CMK (cell line): ENCODE data around the gene KIF5A.
"Not testable (repeated sequence)": the region's sequence is repeated elsewhere in the genome, so short reads cannot be mapped to it uniquely, and the experiment has no call there.

Source experiments
- DNase-seq: peaks from one replicate; pipeline ENCODE4 v3.0.0-alpha.2; 2010; ENCODE audit warnings: low read depth

The KIF5A gene

DNA sequence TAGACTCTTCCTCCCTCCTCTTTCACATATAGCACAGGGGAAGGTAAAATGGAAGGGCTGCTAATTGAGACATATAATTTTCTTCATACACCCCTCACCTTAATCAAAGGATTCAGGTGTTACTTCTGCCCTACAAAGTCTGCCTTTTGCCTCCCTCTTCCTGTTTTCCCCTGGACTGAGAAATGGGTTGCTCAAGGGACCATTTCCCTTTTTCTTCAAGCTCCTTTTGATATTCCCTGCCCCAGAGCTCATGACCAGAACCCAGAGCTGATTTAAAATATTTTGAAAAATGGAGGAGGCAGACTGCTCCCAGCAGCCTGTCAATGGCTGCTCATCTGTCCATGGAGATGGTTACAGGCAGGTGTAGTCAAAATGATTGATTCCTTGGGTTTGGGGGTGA is 34.8 kb downstream of the KIF5A start:
- no peak for DNase-seq

DNA sequence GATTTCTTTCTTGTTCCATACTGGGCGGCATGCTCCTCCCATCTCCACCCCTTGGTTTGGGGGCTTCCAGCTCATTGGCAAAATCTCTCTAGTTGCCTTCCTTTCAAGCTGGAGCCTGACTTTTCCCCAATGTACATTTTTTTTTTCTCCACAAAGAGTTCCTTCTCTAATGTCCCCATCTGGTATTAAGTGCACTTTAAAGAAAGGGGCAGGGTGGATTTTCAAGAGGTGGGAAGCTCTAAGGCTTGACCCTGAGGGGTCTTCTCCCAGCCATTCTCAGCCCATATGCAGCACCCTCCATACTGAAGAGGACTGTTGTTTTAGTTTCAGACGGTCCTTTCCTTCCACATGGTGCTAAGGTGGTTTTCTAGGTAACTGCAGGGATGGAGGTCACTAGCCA is 35.3 kb downstream of the KIF5A start:
- no peak for DNase-seq

DNA sequence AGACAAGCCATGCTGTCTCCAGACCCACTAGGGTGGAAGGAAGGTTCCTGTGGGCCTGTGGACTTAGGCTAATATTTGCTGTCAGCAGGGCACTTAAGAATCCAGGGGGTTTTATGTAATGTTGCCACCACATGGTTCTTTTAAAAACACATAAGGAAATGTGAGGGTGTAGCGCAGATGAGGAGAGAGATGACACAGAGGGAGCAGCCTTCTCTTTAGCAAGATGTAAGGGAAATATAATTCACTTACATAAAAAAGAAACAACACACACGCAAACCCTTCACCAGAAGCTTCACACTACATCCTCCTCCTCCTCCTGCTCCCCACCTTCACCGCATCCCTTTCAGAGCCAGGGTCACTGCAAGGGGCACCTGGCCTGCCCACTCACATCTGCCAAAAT is 36.3 kb downstream of the KIF5A start:
- no peak for DNase-seq

DNA sequence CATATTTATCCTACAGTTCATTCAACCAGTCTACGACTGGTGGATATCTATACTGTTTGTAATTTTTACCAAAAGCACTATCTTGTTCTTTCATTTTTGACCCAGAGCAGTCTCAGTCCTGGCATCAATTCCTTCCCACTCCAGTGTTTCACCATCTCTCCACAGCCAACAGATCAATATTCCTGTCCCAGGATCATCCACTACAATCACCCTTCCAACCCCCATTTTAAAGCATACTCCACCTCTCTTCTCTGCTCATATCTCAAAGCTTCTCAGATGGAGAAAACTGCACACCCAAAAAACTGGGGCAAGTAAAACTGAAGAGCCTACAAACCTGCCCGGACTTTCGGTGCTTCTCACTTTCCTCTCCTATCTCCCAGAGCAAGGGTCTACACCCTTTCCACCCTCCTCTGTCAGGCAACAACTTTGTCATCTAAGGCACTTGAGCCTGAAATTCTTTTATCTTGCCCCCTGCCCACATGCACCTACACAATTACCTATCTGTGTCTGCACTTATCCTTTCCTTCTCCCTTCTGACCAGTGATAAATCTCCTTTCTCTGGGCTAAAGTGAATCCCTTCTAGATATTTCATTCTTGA is 37.1 kb downstream of the KIF5A start:
- no peak for DNase-seq

DNA sequence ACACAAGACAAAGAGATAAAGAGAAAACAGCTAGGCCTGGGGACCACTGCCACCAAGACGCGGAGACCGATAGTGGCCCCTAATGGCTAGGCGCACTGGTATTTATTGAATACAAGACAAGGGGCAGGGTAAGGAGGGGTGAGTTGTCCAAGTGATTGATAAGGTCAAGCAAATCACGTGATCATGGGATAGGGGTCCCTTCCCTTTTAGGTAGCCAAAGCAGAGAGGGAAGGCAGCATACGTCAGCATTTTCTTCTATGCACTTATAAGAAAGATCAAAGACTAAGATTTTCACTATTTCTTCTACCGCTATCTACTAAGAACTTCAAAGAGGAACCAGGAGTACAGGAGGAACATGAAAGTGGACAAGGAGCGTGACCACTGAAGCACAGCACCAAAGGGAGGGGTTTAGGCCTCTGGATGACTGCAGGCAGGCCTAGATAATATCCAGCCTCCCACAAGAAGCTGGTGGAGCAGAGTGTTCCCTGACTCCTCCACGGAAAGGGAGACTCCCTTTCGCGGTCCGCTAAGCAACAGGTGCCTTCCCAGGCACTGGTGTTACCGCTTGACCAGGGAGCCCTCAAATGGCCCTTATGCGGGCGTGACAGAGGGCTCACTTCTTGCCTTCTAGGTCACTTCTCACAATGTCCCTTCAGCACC is 39.2 kb downstream of the KIF5A start:
- not testable (repeated sequence) for DNase-seq

DNA sequence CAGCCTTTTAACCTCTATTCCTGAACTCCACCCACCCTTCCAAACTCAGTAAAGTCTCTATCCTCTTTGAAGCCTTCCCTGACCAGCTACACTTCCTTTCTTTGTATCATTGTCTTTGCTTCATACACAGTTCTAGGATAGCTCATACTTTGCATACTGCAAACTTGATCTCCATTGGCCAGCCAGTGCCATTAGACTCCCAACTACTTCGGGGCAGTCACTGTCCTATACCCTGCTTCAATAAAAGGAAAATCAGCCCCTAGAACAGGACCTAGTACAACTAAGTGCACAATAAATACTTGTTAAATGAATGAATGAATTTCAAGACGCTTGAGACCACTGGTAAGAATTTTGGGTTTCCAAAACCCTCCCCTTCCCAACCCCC is 40.6 kb downstream of the KIF5A start:
- DNase-seq: no peak

DNA sequence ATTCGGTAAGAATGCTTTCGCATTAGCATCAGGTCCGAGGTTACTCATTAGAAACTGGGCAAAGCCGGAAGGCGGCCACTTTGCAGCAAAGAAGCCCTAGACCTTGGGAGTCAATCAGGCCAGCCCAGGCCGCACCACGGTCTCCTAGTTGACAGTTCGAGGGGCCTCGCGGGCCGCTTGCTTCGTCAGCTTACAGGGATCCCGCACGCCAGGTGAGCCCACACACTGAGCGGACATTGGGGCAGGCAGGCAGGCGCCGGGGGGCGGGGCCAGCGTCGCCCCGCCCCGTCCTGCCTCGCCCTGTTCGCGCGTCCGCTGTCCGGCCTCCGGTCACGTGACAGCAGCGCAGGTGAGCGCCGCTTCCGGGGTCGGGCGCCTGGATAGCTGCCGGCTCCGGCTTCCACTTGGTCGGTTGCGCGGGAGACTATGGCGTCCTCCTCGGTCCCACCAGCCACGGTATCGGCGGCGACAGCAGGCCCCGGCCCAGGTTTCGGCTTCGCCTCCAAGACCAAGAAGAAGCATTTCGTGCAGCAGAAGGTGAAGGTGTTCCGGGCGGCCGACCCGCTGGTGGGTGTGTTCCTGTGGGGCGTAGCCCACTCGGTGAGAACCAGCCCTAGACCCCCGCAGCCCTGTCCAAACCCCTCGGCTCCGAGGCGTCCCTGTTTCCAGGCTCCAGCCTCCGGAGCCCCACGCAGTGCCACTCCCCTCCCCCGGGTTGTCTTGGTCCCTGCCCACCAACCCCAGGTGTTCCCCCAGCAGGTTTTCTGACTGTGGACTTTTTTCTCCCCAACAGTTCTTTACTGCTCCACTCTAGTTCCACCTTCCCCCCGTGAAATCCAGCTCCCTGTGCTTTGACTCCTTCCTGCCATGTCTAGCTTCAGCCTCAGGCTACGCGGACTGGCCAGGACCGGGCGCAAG is 41.3 kb downstream of the KIF5A start, which contains the start of gene PIP4K2C:
TSS of gene PIP4K2C (plus strand) at position 329 of the 918 bp plus-strand sequence. CDS start at position 427, 98 bp downstream.
- peak; percentile 60 for DNase-seq

DNA sequence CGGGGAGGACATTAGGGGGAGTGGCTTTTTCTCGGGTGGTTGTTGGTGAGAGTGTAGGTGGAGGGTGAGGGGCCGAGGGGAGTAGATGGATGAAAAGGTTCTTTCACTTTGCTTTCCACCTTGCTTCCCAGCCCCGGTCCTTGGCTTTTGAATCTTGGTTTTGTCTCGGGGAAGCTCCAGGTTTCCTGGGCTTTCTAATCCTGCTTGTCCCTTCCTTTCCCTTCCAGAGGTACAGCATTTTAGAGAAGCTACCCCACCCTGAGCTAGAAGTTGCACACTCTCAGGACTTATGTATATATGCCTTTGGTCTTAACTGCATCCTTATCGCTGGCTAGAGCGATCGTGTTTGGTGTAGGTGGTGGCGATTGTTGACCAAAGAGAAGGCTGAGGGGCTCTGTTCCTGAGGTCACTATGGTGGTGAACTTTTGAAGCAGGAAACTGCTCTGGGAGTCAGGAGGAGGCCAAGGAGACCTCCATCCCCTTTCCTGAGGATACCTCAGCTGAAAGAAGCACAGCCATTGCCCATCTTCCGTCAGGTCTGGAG is 42.0 kb downstream of the KIF5A start:
- no peak for DNase-seq

DNA sequence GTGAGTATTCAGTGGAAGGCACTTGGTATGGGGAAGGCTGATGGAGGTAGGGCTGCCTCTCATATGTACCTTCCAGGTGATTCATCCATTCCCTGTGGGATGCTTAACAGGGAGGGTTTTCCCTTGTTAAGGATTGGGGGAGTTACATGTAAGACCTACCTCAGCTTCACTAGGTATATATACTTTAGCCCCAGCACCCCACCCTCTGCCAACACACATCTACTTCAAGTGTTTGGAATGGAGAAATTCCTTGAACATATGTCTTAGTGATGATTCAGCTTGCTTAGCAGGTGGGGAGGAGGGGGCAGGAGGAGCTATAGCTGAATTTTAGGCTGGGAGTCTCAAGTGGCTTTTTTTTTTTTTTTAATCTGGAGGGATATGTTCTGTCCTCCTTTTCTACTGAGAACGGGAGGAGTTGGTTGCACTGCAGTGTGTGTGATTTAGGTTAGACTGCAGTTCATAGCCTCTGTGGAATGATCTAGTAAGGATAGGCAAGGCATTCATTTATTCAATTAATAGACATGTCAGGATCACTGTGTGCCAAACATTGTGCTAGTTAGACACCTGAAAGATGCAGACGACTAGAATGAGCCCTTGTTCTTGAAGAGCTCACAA is 42.8 kb downstream of the KIF5A start:
- DNase-seq: no peak

DNA sequence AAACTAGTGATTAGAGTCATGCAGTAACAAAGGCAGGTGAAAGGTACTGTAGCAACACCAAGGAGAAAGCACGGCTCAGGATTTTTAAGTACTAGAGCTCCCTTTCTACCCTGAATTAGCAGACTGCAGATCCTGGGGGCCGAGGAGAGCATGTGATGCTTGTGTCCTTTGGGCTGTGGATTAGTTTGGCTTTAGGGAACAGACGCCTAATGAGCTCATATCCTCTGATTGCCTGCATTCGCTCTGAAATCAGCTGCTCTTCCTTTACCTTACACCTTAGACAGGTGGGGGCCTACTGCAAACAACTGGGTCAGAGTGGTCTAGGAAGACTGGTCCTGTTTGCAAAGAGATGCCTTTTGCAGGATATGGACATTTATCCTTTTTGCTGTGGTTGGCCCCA is 43.3 kb downstream of the KIF5A start:
- DNase-seq: no peak

DNA sequence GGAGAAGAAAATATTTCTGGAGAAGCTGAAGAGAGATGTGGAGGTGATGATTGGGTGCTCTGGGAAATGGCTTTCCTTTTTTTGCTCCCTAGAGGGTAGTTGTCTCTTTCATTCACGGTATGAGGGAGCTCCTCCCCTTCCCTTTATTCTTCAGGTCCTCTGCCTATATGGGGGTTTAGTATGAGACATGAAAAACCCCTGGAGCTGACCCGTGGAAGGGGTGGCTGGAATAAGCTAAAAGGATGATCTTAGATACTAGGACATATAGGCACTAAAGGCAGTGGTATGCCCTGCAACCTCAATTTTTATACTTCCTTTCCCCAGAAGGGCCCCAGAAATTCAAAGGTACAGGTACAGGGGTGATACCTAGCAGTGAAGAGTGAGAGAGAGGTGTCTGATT is 50.6 kb downstream of the KIF5A start:
- DNase-seq: no peak

DNA sequence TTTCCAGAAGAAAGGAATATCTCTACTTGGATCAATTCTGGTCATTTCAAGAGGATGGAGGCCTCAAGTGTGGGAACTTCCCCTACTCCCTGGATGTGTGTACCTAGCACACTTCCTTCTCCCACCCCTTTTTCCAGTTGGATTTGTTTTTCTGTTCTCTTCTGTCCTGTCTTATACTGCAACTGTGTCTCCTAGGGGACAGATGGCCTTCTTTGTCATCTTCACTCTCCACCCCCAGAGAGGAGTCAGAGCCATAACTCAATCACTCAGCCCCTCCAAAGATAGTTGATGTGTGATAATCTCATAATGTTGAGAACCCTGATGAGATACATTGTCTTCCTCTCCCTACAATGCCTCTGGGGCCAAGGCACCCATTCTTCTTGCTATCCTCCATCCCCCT is 52.7 kb downstream of the KIF5A start:
- DNase-seq: no peak

DNA sequence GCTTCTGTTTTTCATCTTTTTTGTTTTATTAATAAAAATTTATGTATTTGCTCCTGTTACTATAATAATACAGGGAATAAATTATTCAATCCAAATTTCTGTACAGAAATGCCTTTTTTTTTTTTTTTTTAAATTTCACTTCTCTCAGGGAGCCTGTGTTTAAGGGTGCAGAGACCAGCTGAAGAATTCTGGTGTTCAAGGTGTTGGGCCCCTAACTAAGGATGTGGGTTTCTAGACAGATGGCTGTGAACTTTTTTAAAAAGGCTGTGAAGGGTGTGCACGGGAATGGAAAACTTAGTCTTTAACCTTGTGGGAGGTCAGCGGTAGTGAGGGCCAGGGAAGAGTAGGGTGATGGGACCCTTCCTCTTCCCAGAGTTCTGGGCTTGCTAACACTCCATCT is 53.5 kb downstream of the KIF5A start:
- no peak for DNase-seq

DNA sequence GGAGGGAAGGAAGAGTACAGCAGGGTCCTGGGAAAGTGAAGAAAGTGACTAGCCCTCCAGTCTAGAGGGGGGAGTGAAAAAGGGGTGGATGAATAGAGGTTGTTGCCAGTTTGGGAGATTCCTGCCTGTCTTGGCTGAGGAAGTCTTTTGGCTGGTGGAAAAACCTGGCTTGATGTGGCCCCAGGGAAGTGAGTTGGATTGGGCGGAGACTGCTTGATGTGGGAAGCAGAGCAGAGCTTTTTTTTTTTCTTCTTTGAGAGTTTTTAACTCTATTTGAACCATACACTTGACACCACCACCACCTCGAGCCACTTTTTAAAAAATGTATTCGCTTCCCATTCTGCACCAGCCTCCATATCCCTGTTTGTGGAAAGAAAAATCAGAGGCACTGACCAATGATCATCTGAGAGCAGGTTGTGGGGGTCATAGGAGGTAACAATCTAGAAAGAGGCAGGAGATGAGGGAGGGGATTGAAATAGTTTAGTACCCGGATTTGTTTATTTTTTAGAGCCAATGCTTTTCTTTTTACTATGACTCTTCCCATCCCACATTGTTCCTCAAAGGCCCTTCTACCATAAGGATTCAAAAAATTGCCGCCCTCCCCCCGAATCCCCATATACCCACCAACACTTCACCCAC is 54.1 kb downstream of the KIF5A start:
- no peak for DNase-seq

DNA sequence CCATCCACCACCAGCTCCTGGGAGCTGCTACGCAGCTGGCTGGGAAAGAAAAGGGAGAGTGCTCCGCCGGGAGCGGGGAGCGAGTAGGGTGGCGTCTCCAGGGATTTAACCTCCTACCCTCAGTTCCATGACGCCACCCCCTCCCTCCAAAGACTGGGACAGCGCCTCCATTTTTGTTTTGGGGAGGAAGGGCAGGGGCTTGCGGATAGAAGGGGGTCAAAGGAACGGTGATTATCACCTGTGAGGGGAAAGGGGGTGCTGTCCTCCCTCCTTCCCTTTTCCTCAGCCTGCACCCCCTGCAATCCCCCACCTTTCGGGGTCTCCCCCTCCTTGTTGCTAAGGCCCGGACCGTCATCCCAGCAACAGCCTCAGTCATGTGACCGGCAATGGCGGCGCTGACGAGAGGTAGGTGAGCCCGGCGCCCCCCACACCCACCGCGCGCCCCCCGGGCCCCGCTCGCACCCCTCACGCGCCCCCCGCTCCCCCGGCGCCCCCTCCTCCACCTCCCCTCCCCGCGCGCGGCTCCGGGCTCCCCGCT is 54.7 kb downstream of the KIF5A start, which contains the start of gene DTX3:
TSS of gene DTX3 (plus strand) at position 371 of the 538 bp plus-strand sequence. CDS start 1,694 bp downstream, outside the sequence.
- no peak for DNase-seq

DNA sequence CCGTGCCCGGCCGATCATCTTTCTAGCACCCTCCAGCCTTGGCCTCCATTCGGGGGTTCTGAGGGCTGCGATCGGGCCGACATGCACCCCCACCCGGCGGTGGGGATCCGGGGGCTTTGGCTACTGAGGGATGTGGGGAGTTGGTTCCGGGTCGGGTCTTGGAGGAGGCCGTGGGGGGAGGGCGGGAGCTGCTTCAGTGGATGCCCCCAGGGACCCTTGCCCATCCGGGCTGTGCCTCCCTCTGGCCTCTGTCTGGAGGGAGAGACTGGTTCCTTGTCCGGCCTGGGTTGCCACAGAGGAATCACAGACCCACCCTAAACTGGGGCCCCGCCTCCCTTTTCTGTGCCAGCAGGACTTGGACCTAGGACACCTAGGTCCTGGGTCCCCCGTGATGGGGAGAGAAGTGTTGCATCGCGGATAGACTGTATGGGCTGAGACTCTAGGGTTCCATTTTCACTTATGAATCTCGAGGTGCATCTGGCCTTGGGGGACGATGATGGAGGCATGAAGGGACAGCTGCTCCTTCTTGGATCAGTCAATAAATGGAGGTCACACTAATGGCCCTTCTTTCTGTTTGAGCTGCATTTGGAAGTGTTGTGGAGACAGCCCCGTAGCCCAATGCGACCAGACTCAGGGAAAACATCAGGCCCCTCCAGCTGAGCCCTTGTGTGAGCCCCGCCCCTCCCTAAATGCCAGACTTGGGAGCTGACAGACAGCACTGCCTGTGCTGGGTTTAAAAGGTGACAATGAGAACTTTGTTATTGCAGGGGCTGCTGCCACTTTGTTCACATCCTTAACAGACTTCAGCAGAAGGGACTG is 55.4 kb downstream of the KIF5A start:
- no peak for DNase-seq

DNA sequence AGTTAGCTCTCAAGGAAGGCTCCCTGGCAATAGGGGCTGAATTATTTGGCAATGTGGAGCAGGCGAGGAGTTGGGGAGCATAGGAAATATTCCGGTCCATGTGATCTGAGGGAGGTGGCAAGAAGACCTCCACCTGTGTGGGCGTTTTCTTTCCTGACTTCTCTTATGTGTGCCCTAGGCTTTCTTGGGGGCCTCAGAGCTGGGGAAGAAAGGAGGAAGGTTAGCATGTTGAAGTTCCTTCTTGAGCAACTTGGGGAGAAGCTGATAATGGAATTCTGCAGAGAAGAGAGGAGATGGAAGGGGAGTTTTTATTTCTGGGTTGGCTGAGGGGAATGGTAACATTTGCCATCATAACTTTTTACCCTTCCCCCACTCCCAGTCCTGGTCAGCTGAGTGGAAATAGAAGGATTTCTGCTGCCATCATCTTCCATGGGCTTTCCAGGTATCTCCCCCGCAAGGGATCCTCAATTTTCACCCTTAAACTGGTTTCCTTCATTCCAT is 56.0 kb downstream of the KIF5A start:
- DNase-seq: no peak

DNA sequence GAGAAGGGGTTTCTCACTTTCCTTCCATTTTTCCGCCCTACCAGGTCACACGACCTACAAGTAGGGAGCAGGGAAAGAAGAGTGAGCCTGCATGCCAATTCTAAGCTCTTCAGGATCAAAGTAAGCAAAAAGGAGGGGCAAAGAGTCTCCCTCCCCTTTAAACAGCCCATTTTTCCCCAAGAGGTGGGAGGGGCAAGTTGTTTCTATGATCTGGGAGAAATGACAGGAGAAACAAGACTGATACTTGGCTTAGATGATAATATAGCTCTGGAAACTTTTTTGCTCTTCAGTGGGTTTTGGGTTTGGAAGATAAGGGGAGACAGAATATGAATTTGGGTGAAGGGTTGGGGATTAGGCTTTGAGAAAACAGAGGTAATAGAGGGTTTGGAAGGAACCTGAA is 56.6 kb downstream of the KIF5A start:
- no peak for DNase-seq

DNA sequence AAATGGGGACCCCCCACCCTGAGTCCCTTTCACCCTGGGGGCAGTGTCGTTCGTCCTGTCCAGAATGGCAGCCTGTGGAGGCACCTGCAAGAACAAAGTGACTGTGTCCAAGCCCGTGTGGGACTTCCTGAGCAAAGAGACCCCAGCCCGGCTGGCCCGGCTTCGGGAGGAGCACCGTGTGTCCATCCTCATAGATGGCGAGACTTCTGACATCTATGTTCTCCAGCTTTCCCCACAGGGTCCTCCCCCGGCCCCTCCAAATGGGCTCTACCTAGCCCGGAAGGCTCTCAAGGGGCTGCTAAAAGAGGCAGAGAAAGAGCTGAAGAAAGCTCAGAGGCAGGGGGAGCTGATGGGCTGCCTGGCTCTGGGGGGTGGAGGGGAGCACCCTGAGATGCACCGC is 57.0 kb downstream of the KIF5A start:
- DNase-seq: no peak

DNA sequence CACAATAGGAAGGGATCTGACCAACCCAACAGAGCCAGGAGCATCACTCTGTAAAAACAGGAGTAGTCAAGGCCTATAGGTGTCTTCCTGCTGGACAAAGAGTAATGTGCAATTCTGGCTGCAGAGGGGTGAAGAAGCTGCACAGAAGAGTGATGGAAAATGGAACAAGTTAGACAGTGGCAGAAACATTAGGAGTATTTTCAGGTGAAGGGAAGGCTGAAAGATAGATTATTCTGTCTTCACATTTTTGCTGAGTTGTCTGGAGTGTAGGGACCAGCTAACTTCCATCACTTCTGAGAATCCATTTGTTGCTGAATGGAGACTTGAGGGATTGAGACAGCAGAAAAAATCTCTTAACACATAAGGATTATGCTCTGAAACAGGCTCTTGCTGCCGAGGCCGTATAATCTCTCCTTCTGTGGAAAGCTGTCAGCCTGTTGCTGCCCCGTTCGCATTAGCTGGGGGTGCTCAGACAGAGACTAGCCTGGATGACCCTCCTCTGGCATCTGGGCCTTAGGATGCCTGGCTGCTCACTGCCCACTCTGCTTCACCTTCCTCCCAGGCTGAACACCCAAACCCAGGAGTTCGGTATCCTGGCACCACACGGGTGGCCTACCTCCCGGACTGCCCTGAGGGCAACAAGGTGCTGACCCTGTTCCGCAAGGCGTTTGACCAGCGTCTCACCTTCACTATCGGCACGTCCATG is 58.3 kb downstream of the KIF5A start:
- DNase-seq: no peak
